T-helper 2 cell treated with Interferon-gamma antibody and Interleukin-4, amounts not matched to agents 5 μg/mL and 100 μg/mL, for 36 hours (primary cell): ENCODE measurements around the gene DNAL1.
A peak's percentile ranks its signal among the peaks of the same experiment; 100 is the strongest.

Experiments used
- DNase-seq: peaks from one replicate; pipeline ENCODE4 v3.0.0; 2021; ENCODE audit warnings: low spot score
- H3K27ac Mint-ChIP-seq: one replicate; pipeline ENCODE4 v1.8.0; 2021; ENCODE audit warnings: mild to moderate bottlenecking, mixed read lengths
- H3K27me3 Mint-ChIP-seq: one replicate; pipeline ENCODE4 v1.8.0; 2021; ENCODE audit warnings: low read depth, mixed read lengths
- H3K36me3 Mint-ChIP-seq: one replicate; pipeline ENCODE4 v1.8.0; 2021; ENCODE audit warnings: low read depth, mixed read lengths
- H3K4me1 Mint-ChIP-seq: one replicate; pipeline ENCODE4 v1.8.0; 2021; ENCODE audit warnings: low read depth, mixed read lengths
- H3K4me3 Mint-ChIP-seq: one replicate; pipeline ENCODE4 v1.8.0; 2022; ENCODE audit warnings: mild to moderate bottlenecking, moderate library complexity, mixed read lengths
- H3K9me3 Mint-ChIP-seq: one replicate; pipeline ENCODE4 v1.8.0; 2021; ENCODE audit warnings: mixed read lengths

DNAL1 gene

GRCh38 chr14:73742520-73743238 is 97.9 kb downstream of the DNAL1 start:
- H3K36me3 Mint-ChIP-seq, result peaks cover 27% of the 10 kb centered on the region
- H3K27ac Mint-ChIP-seq, result peak overlapping the region; percentile 90
- H3K27me3 Mint-ChIP-seq, result no peaks in the 10 kb centered on the region
- H3K4me1 Mint-ChIP-seq, result peaks cover 71% of the 10 kb centered on the region
- no peaks in the 10 kb centered on the region for H3K9me3 Mint-ChIP-seq
- H3K4me3 Mint-ChIP-seq, result peak overlapping the region; percentile 93
- DNase-seq, result no peak

GRCh38 chr14:73743431-73743931 is 98.7 kb downstream of the DNAL1 start:
- Mint-ChIP-seq H3K4me1 (peaks cover 79% of the 10 kb centered on the region), H3K4me3 (peak overlapping the region; percentile 93), H3K36me3 (peaks cover 26% of the 10 kb centered on the region), H3K27me3 (no peaks in the 10 kb centered on the region), H3K27ac (peak overlapping the region; percentile 90), H3K9me3 (no peaks in the 10 kb centered on the region)
- DNase-seq, result peak; percentile 57

GRCh38 chr14:73744175-73744867 is 99.5 kb downstream of the DNAL1 start:
- Mint-ChIP-seq H3K9me3 (no peaks in the 10 kb centered on the region), H3K36me3 (peaks cover 22% of the 10 kb centered on the region), H3K27me3 (no peaks in the 10 kb centered on the region), H3K4me3 (peak overlapping the region; percentile 93), H3K4me1 (peaks cover 84% of the 10 kb centered on the region), H3K27ac (peak overlapping the region; percentile 90)
- no peak for DNase-seq

GRCh38 chr14:73744874-73745529 is 100.2 kb downstream of the DNAL1 start:
- peak overlapping the region; percentile 93 for H3K4me3 Mint-ChIP-seq
- no peaks in the 10 kb centered on the region for H3K27me3 Mint-ChIP-seq
- no peaks in the 10 kb centered on the region for H3K9me3 Mint-ChIP-seq
- peaks cover 88% of the 10 kb centered on the region for H3K4me1 Mint-ChIP-seq
- H3K36me3 Mint-ChIP-seq, result peaks cover 22% of the 10 kb centered on the region
- H3K27ac Mint-ChIP-seq, result peak overlapping the region; percentile 90
- DNase-seq, result no peak

GRCh38 chr14:73745571-73746519 is 101.1 kb downstream of the DNAL1 start:
- Mint-ChIP-seq H3K4me3 (peak overlapping the region; percentile 93), H3K36me3 (peaks cover 22% of the 10 kb centered on the region)

GRCh38 chr14:73746520-73747378 is 102.0 kb downstream of the DNAL1 start:
- peak overlapping the region; percentile 59 for H3K4me3 Mint-ChIP-seq
- H3K36me3 Mint-ChIP-seq, result peaks cover 24% of the 10 kb centered on the region
- no peaks in the 10 kb centered on the region for H3K9me3 Mint-ChIP-seq
- H3K27me3 Mint-ChIP-seq, result no peaks in the 10 kb centered on the region
- DNase-seq, result no peak
- peak overlapping the region; percentile 85 for H3K27ac Mint-ChIP-seq
- peaks cover 89% of the 10 kb centered on the region for H3K4me1 Mint-ChIP-seq

More at GRCh38 chr14:73745571-73746519, 101.1 kb downstream of the DNAL1 start:
- Mint-ChIP-seq H3K27me3 (no peaks in the 10 kb centered on the region), H3K9me3 (no peaks in the 10 kb centered on the region), H3K27ac (peak overlapping the region; percentile 90), H3K4me1 (peaks cover 91% of the 10 kb centered on the region)
- DNase-seq, result no peak

- H3K9me3 Mint-ChIP-seq, result no peaks in the 10 kb centered on the region
- peaks cover 24% of the 10 kb centered on the region for H3K36me3 Mint-ChIP-seq
- H3K4me1 Mint-ChIP-seq, result peaks cover 90% of the 10 kb centered on the region
- no peak for DNase-seq
- H3K4me3 Mint-ChIP-seq, result peak overlapping the region; percentile 59
- no peaks in the 10 kb centered on the region for H3K27me3 Mint-ChIP-seq
- peak overlapping the region; percentile 85 for H3K27ac Mint-ChIP-seq
Measured at GRCh38 chr14:73747379-73748211, 102.8 kb downstream of the DNAL1 start.

GRCh38 chr14:73748858-73749357 is 104.1 kb downstream of the DNAL1 start:
- Mint-ChIP-seq H3K4me1 (peaks cover 88% of the 10 kb centered on the region), H3K4me3 (peak overlapping the region; percentile 13), H3K9me3 (no peaks in the 10 kb centered on the region), H3K27ac (peak overlapping the region; percentile 45), H3K27me3 (no peaks in the 10 kb centered on the region), H3K36me3 (peaks cover 19% of the 10 kb centered on the region)
- DNase-seq, result no peak

GRCh38 chr14:73749706-73750530 is 105.1 kb downstream of the DNAL1 start:
- Mint-ChIP-seq H3K9me3 (no peaks in the 10 kb centered on the region), H3K36me3 (peaks cover 19% of the 10 kb centered on the region), H3K27ac (peak overlapping the region; percentile 71), H3K4me1 (peaks cover 88% of the 10 kb centered on the region), H3K4me3 (no peak overlapping the region), H3K27me3 (no peaks in the 10 kb centered on the region)
- DNase-seq, result no peak

GRCh38 chr14:73750531-73750901 is 105.7 kb downstream of the DNAL1 start:
- Mint-ChIP-seq H3K27ac (no peak overlapping the region), H3K36me3 (peaks cover 16% of the 10 kb centered on the region), H3K4me3 (no peak overlapping the region), H3K4me1 (peaks cover 88% of the 10 kb centered on the region), H3K27me3 (no peaks in the 10 kb centered on the region), H3K9me3 (no peaks in the 10 kb centered on the region)
- DNase-seq, result no peak

GRCh38 chr14:73751157-73751691 is 106.4 kb downstream of the DNAL1 start:
- peaks cover 18% of the 10 kb centered on the region for H3K36me3 Mint-ChIP-seq
- H3K27me3 Mint-ChIP-seq, result no peaks in the 10 kb centered on the region
- H3K27ac Mint-ChIP-seq, result peak overlapping the region; percentile 68
- peak overlapping the region; percentile 24 for H3K4me3 Mint-ChIP-seq
- H3K9me3 Mint-ChIP-seq, result no peaks in the 10 kb centered on the region
- no peak for DNase-seq
- H3K4me1 Mint-ChIP-seq, result peaks cover 89% of the 10 kb centered on the region
